ENCODE results near the gene DDX19B. TPM values are rescaled to one million over a fixed set of nuclear protein-coding genes. Genes with fewer than 3 reads are reported as not detected.

The DDX19B gene
- total and polyA plus RNA-seq, 7 experiments from 2014 or later: 23.6 to 60.5 (median 29.0) TPM

Other genes with a start within 250 kb of the DDX19B start
- gene PDPR, start 184.9 kb upstream of the DDX19B start, total RNA-seq: 10 to 100 TPM; 35.0 to 42.8 (median 37.9) TPM
- gene PDPR, start 184.9 kb upstream of the DDX19B start, polyA plus RNA-seq: 10 to 100 TPM in 1 of 2 donors, 1 to 10 TPM in 1; 6.0 to 12.7 TPM
- 1 to 10 TPM in 3 of 5 experiments, under 1 TPM in 1, not detected in 1; 0.89 to 2.0 (median 1.2) TPM for gene CLEC18C, start 125.4 kb upstream of the DDX19B start, total RNA-seq
- not detected for gene CLEC18C, start 125.4 kb upstream of the DDX19B start, polyA plus RNA-seq
- 10 to 100 TPM; 25.5 to 45.9 (median 36.4) TPM for gene EXOSC6, start 47.2 kb upstream of the DDX19B start, total RNA-seq
- 1 to 10 TPM; 7.9 to 8.3 TPM for gene EXOSC6, start 47.2 kb upstream of the DDX19B start, polyA plus RNA-seq
- gene AARS1, start 9.7 kb upstream of the DDX19B start, total RNA-seq: 10 to 100 TPM; 24.2 to 96.7 (median 94.0) TPM
- gene AARS1, start 9.7 kb upstream of the DDX19B start, polyA plus RNA-seq: 10 to 100 TPM; 39.5 to 60.3 TPM
- gene DDX19A, start 47.7 kb downstream of the DDX19B start, total RNA-seq: 10 to 100 TPM; 40.2 to 57.9 (median 47.1) TPM
- gene DDX19A, start 47.7 kb downstream of the DDX19B start, polyA plus RNA-seq: 10 to 100 TPM; 37.4 to 65.0 TPM
- 10 to 100 TPM; 16.6 to 35.9 (median 30.4) TPM for gene ST3GAL2, start 139.9 kb downstream of the DDX19B start, total RNA-seq
- 10 to 100 TPM; 11.3 to 22.5 TPM for gene ST3GAL2, start 139.9 kb downstream of the DDX19B start, polyA plus RNA-seq
- 10 to 100 TPM; 23.7 to 45.2 (median 36.7) TPM for gene FCSK, start 155.4 kb downstream of the DDX19B start, total RNA-seq
- 10 to 100 TPM in 1 of 2 donors, 1 to 10 TPM in 1; 7.5 to 10.3 TPM for gene FCSK, start 155.4 kb downstream of the DDX19B start, polyA plus RNA-seq
- 10 to 100 TPM; 38.3 to 68.6 (median 58.7) TPM for gene COG4, start 224.4 kb downstream of the DDX19B start, total RNA-seq
- 10 to 100 TPM; 46.1 to 50.5 TPM for gene COG4, start 224.4 kb downstream of the DDX19B start, polyA plus RNA-seq
- 100 to 1,000 TPM; 189 to 415 (median 267) TPM for gene SF3B3, start 224.6 kb downstream of the DDX19B start, total RNA-seq
- gene SF3B3, start 224.6 kb downstream of the DDX19B start, polyA plus RNA-seq: 10 to 100 TPM; 69.0 to 93.7 TPM